ENCODE data around the gene NOX3.

DNA sequence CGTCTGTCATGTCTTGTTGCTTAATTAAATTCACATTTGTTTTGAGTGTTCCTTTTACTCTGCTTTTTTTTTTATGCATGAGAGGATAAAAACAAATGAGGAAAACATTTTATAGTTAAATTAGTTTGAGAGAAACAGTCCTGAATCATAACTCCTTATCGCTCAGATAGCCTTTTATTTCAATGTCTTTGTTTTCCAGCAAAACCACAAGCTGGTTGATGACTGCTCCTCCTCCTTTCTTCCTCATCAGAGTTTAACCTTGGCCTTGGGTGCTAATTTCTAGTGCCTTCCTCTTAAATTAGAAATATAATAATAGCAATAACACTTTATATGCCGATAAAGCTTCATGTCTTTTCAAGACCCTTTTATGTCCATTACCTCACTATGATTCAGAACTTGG is 3.1 kb downstream of the NOX3 start:
- no peak for TF ChIP-seq POLR2AphosphoS5 (IDR thresholded peaks at IDR 0.05; ENCODE audit: low read depth, low read length)
- no peak for TF ChIP-seq POLR2A (IDR thresholded peaks at IDR 0.05; ENCODE audit: low read depth, low read length)
- no peak for TF ChIP-seq TAF1 (IDR thresholded peaks at IDR 0.05; ENCODE audit: low read depth, low read length)

Measured in GM12891 (cell line).